Stimulated activated CD8-positive, alpha-beta memory T cell treated with anti-CD3 and anti-CD28 coated beads, Interleukin-4, amount 100 ng/mL, for 48 hours (primary cell): ENCODE measurements around the gene GRPR.

Experiments
- DNase-seq: peaks from one replicate; pipeline ENCODE4 v3.0.0-alpha.2; 2020

GRPR gene

GRCh38 chrX:16186380-16187007 lies 63.1 kb downstream of the GRPR start:
- no peak for DNase-seq

- no peak for DNase-seq
Observed at GRCh38 chrX:16187024-16187760, 63.8 kb downstream of the GRPR start.

- no peak for DNase-seq
Observed at GRCh38 chrX:16188687-16189086, 65.3 kb downstream of the GRPR start.

- DNase-seq, result no peak
Observed at GRCh38 chrX:16191605-16192004, 68.2 kb downstream of the GRPR start.

- no peak for DNase-seq
Observed at GRCh38 chrX:16196829-16197228, 73.5 kb downstream of the GRPR start.

- no peak for DNase-seq
Observed at GRCh38 chrX:16199343-16199742, 76.0 kb downstream of the GRPR start.

GRCh38 chrX:16202943-16203342 lies 79.6 kb downstream of the GRPR start:
- DNase-seq, result no peak
